OCI-LY1 (cell line): ENCODE data around the gene ZNF362.

Source experiments
- CTCF ChIP-seq: fragments of 200-600 bp; sonication (generic), shearing (Covaris generic); IDR thresholded peaks from 2 replicates; pipeline ENCODE4 v1.5.1; 2017; ENCODE audit warnings: mild to moderate bottlenecking, antibody characterized with exemption, low read length, moderate library complexity, mixed read lengths
- EZH2 ChIP-seq: fragments of 200-600 bp; sonication (generic), shearing (Covaris generic); IDR thresholded peaks from 2 replicates; pipeline ENCODE4 v1.8.0; 2017; ENCODE audit warnings: borderline replicate concordance, mixed run types, mild to moderate bottlenecking, antibody characterized with exemption, low read length, moderate library complexity, mixed read lengths

GRCh38 chr1:33282791-33283190 is 26.5 kb downstream of the ZNF362 start:
- TF ChIP-seq CTCF: no peak
- TF ChIP-seq EZH2: no peak
